Colonic mucosa (tissue), 4 donors: ENCODE data around the gene MOSPD3. TPM values are rescaled to one million over a fixed set of nuclear protein-coding genes. Genes with fewer than 3 reads are reported as not detected.

Source experiments
- DNase-seq: peaks from one replicate; pipeline ENCODE4 v3.0.0-alpha.2; 2020
- H3K27ac ChIP-seq: fragments of 200-600 bp; one replicate; pipeline ENCODE4 v1.8.0; 2021
- H3K27me3 ChIP-seq: fragments of 200-600 bp; one replicate; pipeline ENCODE4 v1.8.0; 2021
- H3K36me3 ChIP-seq: fragments of 200-600 bp; one replicate; pipeline ENCODE4 v1.8.0; 2021
- H3K4me1 ChIP-seq: fragments of 200-600 bp; one replicate; pipeline ENCODE4 v1.8.0; 2021; ENCODE audit warnings: mild to moderate bottlenecking
- H3K4me3 ChIP-seq: fragments of 200-600 bp; one replicate; pipeline ENCODE4 v1.8.0; 2021
- H3K9ac ChIP-seq, 2 donors: one replicate each; pipeline ENCODE4 v1.7.0; 2013; ENCODE audit warnings: control low read depth in 2 of 2, low read depth in 2 of 2, low read length in 2 of 2
- H3K9me3 ChIP-seq: fragments of 200-600 bp; one replicate; pipeline ENCODE4 v1.8.0; 2021
- intact Hi-C: fragments of 100-400 bp; cut with DNase I; formaldehyde crosslinking; loops from one replicate; pipeline ENCODE4 v1.14.1; 2022
- total RNA-seq, 2 donors: library from RNA; stranded (reverse); fragmentation: NEBNext Ultra II Directional in 1 of 2; extraction: Animal tissue kit (Norgen Biotek cat#: 25700) in 1 of 2; gene quantifications; one replicate each; pipeline ENCODE4 v1.2.1, GENCODE V29; 2021
- TF ChIP-seq, protein P1 (sequence below): fragments of 200-600 bp; IDR thresholded peaks from one replicate; pipeline ENCODE4 v1.8.0; 2022; ENCODE audit warnings: antibody characterized with exemption, mild to moderate bottlenecking
- donor health status: healthy.
- donor health status: DM: no; HTN: no; CAD: no.
- donor health status: DM: no; HTN: no; CAD: no.

MOSPD3 gene
- total RNA-seq, 2 donors from 2014 or later: 15.1 to 16.9 TPM

DNA sequence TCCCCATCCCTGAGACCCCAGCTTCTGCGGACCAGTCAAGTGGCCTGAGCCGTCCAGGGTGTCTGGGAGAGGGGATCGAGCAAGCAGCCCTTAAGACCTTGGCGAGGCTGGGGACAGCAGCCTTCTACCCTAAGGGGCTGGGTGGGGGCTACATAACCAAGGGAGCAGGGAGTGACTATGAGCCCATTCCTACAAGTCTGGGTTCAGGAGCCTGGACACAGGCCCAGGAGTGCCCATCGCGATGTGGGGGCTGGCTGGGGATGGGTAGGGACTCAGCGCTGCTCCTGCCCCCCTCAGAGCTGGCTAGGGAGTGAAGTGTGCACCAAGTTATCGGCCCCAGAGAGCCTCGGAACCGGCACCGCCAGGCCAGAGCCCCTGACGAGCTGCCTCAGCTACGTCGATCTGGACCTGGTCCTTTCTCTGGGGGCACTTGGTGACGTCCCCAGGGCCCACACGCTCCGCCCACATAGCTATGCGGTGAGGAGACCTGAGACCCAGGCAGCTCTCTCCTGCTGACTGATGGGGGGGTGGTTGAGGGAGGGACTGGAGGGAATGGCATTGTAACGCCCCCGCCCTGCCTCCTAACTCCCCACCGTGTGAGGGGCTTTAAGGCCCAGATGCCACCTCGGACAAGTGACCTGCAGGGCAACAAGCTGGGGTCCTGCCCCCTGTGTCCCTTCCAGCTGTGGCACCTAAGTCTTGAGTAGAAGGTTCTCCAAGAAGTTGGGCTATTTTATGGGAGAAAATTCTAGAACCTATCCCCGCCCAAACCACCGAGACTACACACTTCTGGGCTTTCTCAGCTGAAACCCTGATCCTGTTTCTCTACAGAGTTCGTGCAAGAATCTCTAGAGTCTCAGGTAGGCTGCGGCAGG, 41.1 kb upstream of the MOSPD3 start:
- Histone ChIP-seq H3K9ac (no peak overlapping the region), H3K4me1 (peaks cover 7% of the 10 kb centered on the region), H3K4me3 (no peak overlapping the region), H3K27me3 (no peaks in the 10 kb centered on the region), H3K27ac (no peak overlapping the region), H3K9me3 (no peaks in the 10 kb centered on the region), H3K36me3 (no peaks in the 10 kb centered on the region)
- DNase-seq: no peak
- intact Hi-C loops: no loop called here
- TF ChIP-seq, protein P1, sequence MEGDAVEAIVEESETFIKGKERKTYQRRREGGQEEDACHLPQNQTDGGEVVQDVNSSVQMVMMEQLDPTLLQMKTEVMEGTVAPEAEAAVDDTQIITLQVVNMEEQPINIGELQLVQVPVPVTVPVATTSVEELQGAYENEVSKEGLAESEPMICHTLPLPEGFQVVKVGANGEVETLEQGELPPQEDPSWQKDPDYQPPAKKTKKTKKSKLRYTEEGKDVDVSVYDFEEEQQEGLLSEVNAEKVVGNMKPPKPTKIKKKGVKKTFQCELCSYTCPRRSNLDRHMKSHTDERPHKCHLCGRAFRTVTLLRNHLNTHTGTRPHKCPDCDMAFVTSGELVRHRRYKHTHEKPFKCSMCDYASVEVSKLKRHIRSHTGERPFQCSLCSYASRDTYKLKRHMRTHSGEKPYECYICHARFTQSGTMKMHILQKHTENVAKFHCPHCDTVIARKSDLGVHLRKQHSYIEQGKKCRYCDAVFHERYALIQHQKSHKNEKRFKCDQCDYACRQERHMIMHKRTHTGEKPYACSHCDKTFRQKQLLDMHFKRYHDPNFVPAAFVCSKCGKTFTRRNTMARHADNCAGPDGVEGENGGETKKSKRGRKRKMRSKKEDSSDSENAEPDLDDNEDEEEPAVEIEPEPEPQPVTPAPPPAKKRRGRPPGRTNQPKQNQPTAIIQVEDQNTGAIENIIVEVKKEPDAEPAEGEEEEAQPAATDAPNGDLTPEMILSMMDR: no peak

DNA sequence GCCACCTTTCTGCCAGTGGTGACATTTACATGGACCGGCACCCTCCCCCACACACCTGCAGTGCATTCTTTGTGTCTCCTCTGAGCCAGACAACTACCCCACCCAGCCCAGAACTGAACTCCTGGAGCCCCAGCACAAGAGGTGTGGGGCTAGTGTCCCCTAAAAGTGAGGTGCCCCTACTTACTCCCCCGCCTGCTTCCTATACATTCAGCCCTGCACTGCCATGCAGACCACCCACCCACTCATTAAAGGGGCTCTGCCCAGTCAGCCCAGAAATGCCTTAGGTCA, 40.6 kb upstream of the MOSPD3 start:
- no peak overlapping the region for H3K9ac ChIP-seq
- H3K4me1 ChIP-seq: peaks cover 7% of the 10 kb centered on the region
- no peaks in the 10 kb centered on the region for H3K9me3 ChIP-seq
- H3K27ac ChIP-seq: no peak overlapping the region
- TF ChIP-seq, protein P1: no peak
- intact Hi-C loops: no loop called here
- no peaks in the 10 kb centered on the region for H3K27me3 ChIP-seq
- no peak overlapping the region for H3K4me3 ChIP-seq
- no peak for DNase-seq
- H3K36me3 ChIP-seq: no peaks in the 10 kb centered on the region

- TF ChIP-seq, protein P1: no peak
- Histone ChIP-seq H3K4me1 (peaks cover 7% of the 10 kb centered on the region), H3K9ac (no peak overlapping the region), H3K9me3 (no peaks in the 10 kb centered on the region), H3K36me3 (no peaks in the 10 kb centered on the region), H3K27me3 (no peaks in the 10 kb centered on the region), H3K4me3 (no peak overlapping the region), H3K27ac (no peak overlapping the region)
- intact Hi-C loops: no loop called here
- DNase-seq: no peak
These were observed 39.9 kb upstream of the MOSPD3 start for GRCh38 chr7:100572281-100572948.

GRCh38 chr7:100572949-100573675, 39.2 kb upstream of the MOSPD3 start:
- H3K4me1 ChIP-seq: peaks cover 7% of the 10 kb centered on the region
- H3K4me3 ChIP-seq: no peak overlapping the region
- H3K36me3 ChIP-seq: peaks cover 6% of the 10 kb centered on the region
- no peaks in the 10 kb centered on the region for H3K9me3 ChIP-seq
- no peaks in the 10 kb centered on the region for H3K27me3 ChIP-seq
- H3K9ac ChIP-seq: no peak overlapping the region
- no peak overlapping the region for H3K27ac ChIP-seq
- intact Hi-C loops: no loop called here
- no peak for DNase-seq
- TF ChIP-seq, protein P1: no peak

DNA sequence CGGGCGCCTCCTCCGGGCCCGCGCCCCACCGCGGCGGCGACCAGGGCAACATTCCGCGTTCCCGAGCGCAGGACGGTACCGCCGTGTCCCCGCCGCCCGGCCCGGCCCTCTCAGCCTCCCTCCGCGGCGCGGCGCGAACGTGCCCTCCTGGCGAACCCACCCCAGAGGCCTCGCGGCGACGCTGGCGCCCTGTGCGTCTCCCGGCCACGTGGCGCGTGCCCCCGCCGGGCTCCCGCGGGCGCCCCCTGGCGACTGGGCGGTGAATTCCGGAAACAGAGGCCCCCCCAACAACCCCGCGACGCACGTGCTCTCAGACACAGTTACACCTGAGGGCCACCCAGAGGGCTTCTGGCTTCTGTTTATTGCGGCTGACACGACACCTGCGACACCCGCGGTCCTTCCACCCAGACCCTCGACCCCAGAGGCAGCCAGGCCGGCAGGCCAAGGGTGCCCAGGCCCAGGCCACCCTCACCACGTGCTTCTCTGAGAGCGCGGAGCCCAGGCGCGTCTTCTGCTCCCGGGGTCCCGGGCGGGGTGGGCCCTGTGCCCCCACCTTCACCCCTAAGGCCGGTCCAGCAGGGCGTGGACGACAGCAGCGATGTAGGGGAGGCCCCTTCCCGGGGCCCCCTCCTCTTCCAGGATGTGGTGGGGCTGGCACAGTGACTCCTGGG, 38.5 kb upstream of the MOSPD3 start, which contains the start of gene SAP25:
Gene SAP25, minus strand, starts transcription at position 210 of the 671 bp plus-strand sequence. Its CDS starts 158 bp downstream, at position 52.
- intact Hi-C loops: no loop called here
- H3K27ac ChIP-seq: no peak within 1 kb of the TSS
- peaks cover 7% of the 10 kb centered on the region for H3K4me1 ChIP-seq
- no peak within 1 kb of the TSS for H3K4me3 ChIP-seq
- TF ChIP-seq, protein P1: no peak
- no peak within 1 kb of the TSS for H3K9ac ChIP-seq
- DNase-seq: no peak
- H3K9me3 ChIP-seq: no peaks in the 10 kb centered on the region
- peaks cover 13% of the 10 kb centered on the region for H3K36me3 ChIP-seq
- H3K27me3 ChIP-seq: no peaks in the 10 kb centered on the region
